Uterus (tissue), 2 donors: ENCODE measurements around the gene GRK5.

Experiments
- CTCF ChIP-seq, 4 experiments: fragments of 200-600 bp in 2 of 4; fragments of 450-650 bp in 2 of 4; sonication (generic) in 2 of 4; IDR thresholded peaks; one replicate each; pipeline ENCODE4 v1.5.1; 2016 to 2019; ENCODE audit warnings: antibody characterized with exemption in 4 of 4, mild to moderate bottlenecking in 2 of 4, moderate library complexity in 1 of 4
- POLR2A ChIP-seq, 2 donors: fragments of 450-650 bp; IDR thresholded peaks; one replicate each; pipeline ENCODE4 v1.6.1; 2016; ENCODE audit warnings: antibody characterized with exemption in 2 of 2, mild to moderate bottlenecking in 1 of 2, moderate library complexity in 1 of 2

DNA sequence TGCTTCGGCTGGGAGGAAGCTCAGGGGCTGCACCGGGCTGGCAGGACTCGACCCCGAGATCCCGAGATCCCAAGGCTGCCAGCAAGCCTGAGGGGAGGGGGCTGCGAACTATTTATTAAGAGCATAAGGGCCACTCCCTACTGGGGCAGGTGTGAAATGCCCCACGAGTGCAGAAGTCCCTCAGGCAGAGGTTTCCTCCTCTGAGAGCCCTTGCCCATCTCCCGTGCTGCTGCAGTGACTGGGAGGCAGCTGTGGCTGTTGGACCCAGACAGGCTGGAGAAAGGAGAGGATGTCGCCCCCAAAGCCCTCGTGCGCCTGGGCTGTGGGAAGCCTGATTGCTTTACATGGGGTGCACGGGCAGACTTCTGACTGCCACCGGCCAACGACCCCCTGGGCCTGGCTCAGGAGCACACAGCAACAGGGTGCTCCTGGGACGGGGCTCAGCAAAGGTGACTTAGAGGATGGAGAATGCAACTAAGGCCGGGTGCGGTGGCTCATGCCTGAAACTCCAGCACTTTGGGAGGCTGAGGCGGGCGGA, 295.3 kb downstream of the GRK5 start:
- no peak for TF ChIP-seq CTCF (IDR thresholded peaks at IDR 0.05)
- no peak for TF ChIP-seq POLR2A (IDR thresholded peaks at IDR 0.05)
